SK-N-SH (cell line): Measurements from ENCODE around the gene CFAP299. TPM values are rescaled to one million over a fixed set of nuclear protein-coding genes. Genes with fewer than 3 reads are reported as not detected.
A peak's percentile ranks its signal among the peaks of the same experiment; 100 is the strongest.

ENCODE experiments used
- CTCF ChIA-PET: fragments of 300-600, 350-600 bp; formaldehyde crosslinking; extraction: SDS; loops from one replicate; lab custom pipeline; 2021; lab: Yijun Ruan, JAX
- POLR2A ChIA-PET: fragments of 350-600 bp; sonication (Branson Sonifier 250); formaldehyde crosslinking; extraction: SDS; loops from one replicate; lab custom pipeline; 2020; ENCODE audit warnings: antibody characterized with exemption, inconsistent platforms; lab: Yijun Ruan, JAX
- DNase-seq: peaks from one replicate; pipeline ENCODE4 v3.0.0; 2012
- H2AFZ ChIP-seq: fragments of 200-600 bp; sonication (generic); 2 replicates; pipeline ENCODE4 v1.8.1; 2016; ENCODE audit warnings: antibody characterized with exemption, mild to moderate bottlenecking, low read depth
- H3F3A ChIP-seq: fragments of 200-600 bp; sonication (generic); replicated peaks from 2 replicates; pipeline ENCODE3; 2016; ENCODE audit warnings: antibody characterized with exemption, mild to moderate bottlenecking; ENCODE audit not compliant: insufficient read depth
- H3K27ac ChIP-seq, 2 experiments: fragments of 200-500 bp in 1 of 2; fragments of 200-600 bp in 1 of 2; sonication (Bioruptor generic) in 1 of 2; sonication (generic), shearing (Covaris generic) in 1 of 2; 2 replicates each; pipeline versions ENCODE4 v1.5.1 to v1.6.1; 2014 to 2016; ENCODE audit warnings: low read depth in 2 of 2, inconsistent platforms in 1 of 2, low read length in 1 of 2, mild to moderate bottlenecking in 1 of 2, mixed read lengths in 1 of 2
- H3K27me3 ChIP-seq: fragments of 200-600 bp; sonication (generic), shearing (Covaris generic); 2 replicates; pipeline ENCODE4 v1.6.1; 2016; ENCODE audit warnings: mixed run types; ENCODE audit not compliant: insufficient read depth
- H3K36me3 ChIP-seq, 2 experiments: fragments of 200-500 bp in 1 of 2; fragments of 200-600 bp in 1 of 2; sonication (Bioruptor generic) in 1 of 2; sonication (generic) in 1 of 2; replicated peaks in 1 of 2; 2 replicates each; pipeline versions ENCODE3 to v1.5.1; 2014 to 2016; ENCODE audit warnings: low read length in 1 of 2, mild to moderate bottlenecking in 1 of 2; ENCODE audit not compliant: insufficient read depth in 2 of 2, control insufficient read depth in 1 of 2
- H3K4me1 ChIP-seq, 2 experiments: fragments of 200-500 bp in 1 of 2; fragments of 200-600 bp in 1 of 2; sonication (Bioruptor generic) in 1 of 2; sonication (generic), shearing (Covaris generic) in 1 of 2; 2 replicates each; pipeline versions ENCODE4 v1.5.1 to v1.6.1; 2014 to 2016; ENCODE audit warnings: low read depth in 1 of 2, low read length in 1 of 2, mixed run types in 1 of 2; ENCODE audit not compliant: insufficient read depth in 2 of 2, control insufficient read depth in 1 of 2
- H3K4me2 ChIP-seq: fragments of 200-600 bp; sonication (generic), shearing (Covaris generic); 2 replicates; pipeline ENCODE4 v1.6.1; 2017; ENCODE audit warnings: mixed run types
- H3K4me3 ChIP-seq, 2 experiments: fragments of 200-500 bp in 1 of 2; fragments of 200-600 bp in 1 of 2; sonication (Bioruptor generic) in 1 of 2; sonication (generic), shearing (Covaris generic) in 1 of 2; 2 replicates each; pipeline versions ENCODE4 v1.5.1 to v1.8.1; 2014 to 2016; ENCODE audit warnings: low read depth in 2 of 2, inconsistent platforms in 1 of 2, low read length in 1 of 2, mild to moderate bottlenecking in 1 of 2, mixed read lengths in 1 of 2, moderate library complexity in 1 of 2
- H3K79me2 ChIP-seq: fragments of 200-600 bp; sonication (generic); 2 replicates; pipeline ENCODE4 v1.8.1; 2017; ENCODE audit warnings: mild to moderate bottlenecking; ENCODE audit not compliant: insufficient read depth
- H3K9ac ChIP-seq: fragments of 200-600 bp; sonication (generic); 2 replicates; pipeline ENCODE4 v1.6.1; 2017; ENCODE audit warnings: mixed run types
- H3K9me2 ChIP-seq: fragments of 200-600 bp; sonication (generic); 2 replicates; pipeline ENCODE4 v1.6.1; 2017; ENCODE audit warnings: mixed run types
- H3K9me3 ChIP-seq: fragments of 200-600 bp; sonication (generic); 2 replicates; pipeline ENCODE4 v1.6.1; 2017; ENCODE audit warnings: mixed run types, mild to moderate bottlenecking, moderate library complexity
- H4K20me1 ChIP-seq: fragments of 200-600 bp; sonication (generic); 2 replicates; pipeline ENCODE4 v1.6.1; 2017; ENCODE audit warnings: mild to moderate bottlenecking, mixed run types; ENCODE audit not compliant: insufficient read depth
- CHD2 ChIP-seq: fragments of 150-350 bp; IDR thresholded peaks from 2 replicates; pipeline ENCODE4 v1.6.1; 2018; ENCODE audit warnings: low read length; ENCODE audit not compliant: partially characterized antibody
- CTCF ChIP-seq: fragments of 200-600 bp; sonication (generic); IDR thresholded peaks from 2 replicates; pipeline ENCODE4 v1.6.1; 2017; ENCODE audit warnings: antibody characterized with exemption, mild to moderate bottlenecking, moderate library complexity
- EP300 ChIP-seq, 2 experiments: IDR thresholded peaks; 2 replicates each; pipeline versions ENCODE4 v1.4.0 to v1.6.1; 2012; ENCODE audit warnings: borderline replicate concordance in 1 of 2, low read depth in 1 of 2, low read length in 1 of 2
- EZH2phosphoT487 ChIP-seq: fragments of 200-600 bp; sonication (generic); IDR thresholded peaks from 2 replicates; pipeline ENCODE4 v1.6.1; 2017; ENCODE audit warnings: low read depth, mixed run types, mild to moderate bottlenecking, antibody characterized with exemption, moderate library complexity, borderline replicate concordance
- MEF2A ChIP-seq: IDR thresholded peaks from 2 replicates; pipeline ENCODE4 v1.4.0; 2012; ENCODE audit warnings: low read depth, borderline replicate concordance
- MXI1 ChIP-seq: IDR thresholded peaks from 2 replicates; pipeline ENCODE4 v1.6.1; 2012; ENCODE audit warnings: mild to moderate bottlenecking, low read depth, low read length, improper control_type of control experiment
- NFIC ChIP-seq: IDR thresholded peaks from 2 replicates; pipeline ENCODE4 v1.4.0; 2012; ENCODE audit warnings: borderline replicate concordance
- PBX3 ChIP-seq: IDR thresholded peaks from 2 replicates; pipeline ENCODE4; 2012
- POLR2AphosphoS5 ChIP-seq: IDR thresholded peaks from 2 replicates; pipeline ENCODE4 v1.6.1; 2012; ENCODE audit warnings: low read depth, low read length
- RCOR1 ChIP-seq: fragments of 150-350 bp; IDR thresholded peaks from 2 replicates; pipeline ENCODE4 v1.6.1; 2017; ENCODE audit warnings: antibody characterized with exemption, low read length
- REST ChIP-seq: IDR thresholded peaks from 2 replicates; pipeline ENCODE4 v1.6.1; 2012; ENCODE audit warnings: mild to moderate bottlenecking, low read depth, low read length, moderate library complexity
- RFX5 ChIP-seq: IDR thresholded peaks from 2 replicates; pipeline ENCODE4 v1.6.1; 2012; ENCODE audit warnings: mild to moderate bottlenecking, improper control_type of control experiment, low read length
- RXRA ChIP-seq: IDR thresholded peaks from 2 replicates; pipeline ENCODE4 v1.4.0; 2012; ENCODE audit warnings: low read depth, mild to moderate bottlenecking, borderline replicate concordance
- SMC3 ChIP-seq: IDR thresholded peaks from 2 replicates; pipeline ENCODE4 v1.6.1; 2012; ENCODE audit warnings: low read depth, low read length, improper control_type of control experiment
- TAF1 ChIP-seq: IDR thresholded peaks from 2 replicates; pipeline ENCODE4 v1.6.1; 2012; ENCODE audit warnings: low read depth, mild to moderate bottlenecking, low read length, moderate library complexity, borderline replicate concordance
- TCF12 ChIP-seq: IDR thresholded peaks from 2 replicates; pipeline ENCODE4 v1.4.0; 2012
- TEAD4 ChIP-seq: IDR thresholded peaks from 2 replicates; pipeline ENCODE4 v1.4.0; 2012; ENCODE audit warnings: mild to moderate bottlenecking, borderline replicate concordance; ENCODE audit not compliant: insufficient read depth
- USF2 ChIP-seq: fragments of 150-350 bp; IDR thresholded peaks from 2 replicates; pipeline ENCODE4 v1.6.1; 2017; ENCODE audit warnings: antibody characterized with exemption, low read length, low read depth, borderline replicate concordance
- YY1 ChIP-seq: IDR thresholded peaks from 2 replicates; pipeline ENCODE4 v1.4.0; 2012; ENCODE audit warnings: low read depth, mild to moderate bottlenecking
- ZBTB33 ChIP-seq: IDR thresholded peaks from 2 replicates; pipeline ENCODE4 v1.4.0; 2012; ENCODE audit warnings: low read depth, borderline replicate concordance
- WGBS: methylation state at CpG from one replicate; pipeline ENCODE4 v1.1.6; 2017; ENCODE audit warnings: low lambda C conversion rate; 5-methylcytosine and 5-hydroxymethylcytosine counted together
- polyA plus RNA-seq, 3 experiments: library from polyadenylated mRNA; depleted of rRNA; stranded (reverse); fragments of >200 nt; gene quantifications; 2 replicates each; pipeline ENCODE4 v1.2.3, GENCODE V29; 2012

The CFAP299 gene
- polyA plus RNA-seq, 1 of the 3 experiments (the other 2 are of a cell fraction), result 1.2 TPM

- TF ChIP-seq EP300 (IDR thresholded peaks at IDR 0.05; ENCODE audit: borderline replicate concordance in 1 of 2, low read depth in 1 of 2, low read length in 1 of 2) (peak in 1 of 2 experiments; percentile 64; a peak in 2 of 4 replicates), ZBTB33 (no peak), TCF12 (peak; percentile 65), YY1 (peak; percentile 61; the same call in 1 of the 2 replicates), USF2 (no peak), TEAD4 (0 out of 2 replicates have a peak, but pooled peaks have one; percentile 48), SMC3 (no peak), RFX5 (no peak)
Observed at GRCh38 chr4:80309294-80310004, 26.1 kb upstream of the CFAP299 start (continued).

- H3K27ac ChIP-seq, result no peak overlapping the region
- H2AFZ ChIP-seq, result no peak overlapping the region
- H3K9me3 ChIP-seq, result no peaks in the 10 kb centered on the region
- DNase-seq, result no peak
- H3K36me3 ChIP-seq, result no peaks in the 10 kb centered on the region
- H3K27me3 ChIP-seq, result no peaks in the 10 kb centered on the region
- no peaks in the 10 kb centered on the region for H3K9me2 ChIP-seq
- 90% methylated on average over 3 of the region's 3 CpGs for WGBS
- POLR2A ChIA-PET, result no interaction called here
- no peak overlapping the region for H3K4me2 ChIP-seq
- H3K79me2 ChIP-seq, result peaks cover 8% of the 10 kb centered on the region; the same call in 1 of the 2 replicates
- H3K9ac ChIP-seq, result no peak overlapping the region
- CTCF ChIA-PET, result interaction anchor here (0.9 to 1.9 kb wide), 3 partner anchors 13 to 51 kb away, joined by 3 to 8 read pairs (median 4); partner anchors contain the start of gene CFAP299
- no peaks in the 10 kb centered on the region for H4K20me1 ChIP-seq
- no peak overlapping the region for H3K4me3 ChIP-seq
- peaks cover 5 to 31% of the 10 kb centered on the region in 2 experiments for H3K4me1 ChIP-seq
- no peak for TF ChIP-seq RXRA
- no peak for TF ChIP-seq PBX3
- no peak for TF ChIP-seq CHD2
- no peak for TF ChIP-seq EZH2phosphoT487
- no peak for TF ChIP-seq MEF2A
- TF ChIP-seq REST, result no peak
- TF ChIP-seq POLR2AphosphoS5, result no peak
- no peak for TF ChIP-seq RCOR1
- no peak for TF ChIP-seq TEAD4
- TF ChIP-seq TCF12, result no peak
- no peak for TF ChIP-seq MXI1
- TF ChIP-seq EP300 (IDR thresholded peaks at IDR 0.05; ENCODE audit: borderline replicate concordance in 1 of 2, low read depth in 1 of 2, low read length in 1 of 2), result no peak
- TF ChIP-seq YY1, result no peak
- TF ChIP-seq NFIC, result no peak
- TF ChIP-seq CTCF, result no peak
- TF ChIP-seq TAF1, result no peak
- peaks cover 49% of the 10 kb centered on the region for H3F3A ChIP-seq
Observed at GRCh38 chr4:80311130-80311529, 24.4 kb upstream of the CFAP299 start.
